ENCODE results near the gene S1PR4. TPM values are rescaled to one million over a fixed set of nuclear protein-coding genes. Genes with fewer than 3 reads are reported as not detected.

S1PR4 gene
- 10 to 100 TPM; 32.7 to 34.0 TPM for total RNA-seq

- POLR2A ChIA-PET: no interaction called here
These were observed at the start of gene S1PR4 for GRCh38 chr19:3178377-3178972. TSS of gene S1PR4 (plus strand) at chr19:3178769. CDS start at chr19:3178793, 24 bp downstream.

GRCh38 chr19:3129112-3129511 is 49.5 kb upstream of the S1PR4 start:
- CTCF ChIA-PET: interaction anchor here (1.2 to 7.6 kb wide), 13 partner anchors 11 to 179 kb away, joined by 4 to 59 read pairs (median 6); no protein-coding TSS in a partner anchor
- Mint-ChIP-seq H3K27ac (peak overlapping the region; percentile 42), H3K36me3 (no peaks in the 10 kb centered on the region), H3K4me3 (no peak overlapping the region), H3K4me1 (ENCODE audit: low read depth) (peaks cover 25% of the 10 kb centered on the region), H3K9me3 (no peaks in the 10 kb centered on the region), H3K27me3 (no peaks in the 10 kb centered on the region)
- intact Hi-C loops (cut with micrococcal nuclease): loop anchor here (1.0 kb wide), 1 partner anchor 34 kb away; no protein-coding TSS in a partner anchor
- no peak for DNase-seq
- POLR2A ChIA-PET: interaction anchor here (0.6 kb wide), 1 partner anchor 48 kb away, joined by 3 read pairs; no protein-coding TSS in a partner anchor

More at GRCh38 chr19:3178377-3178972, at the start of gene S1PR4:
- peak; percentile 78 for DNase-seq
- H3K4me1 Mint-ChIP-seq (ENCODE audit: low read depth): peaks cover 31% of the 10 kb centered on the region
- peaks cover 26% of the 10 kb centered on the region for H3K36me3 Mint-ChIP-seq
- intact Hi-C loops (cut with micrococcal nuclease): loop anchor here (2.0 kb wide), 1 partner anchor 46 kb away; no protein-coding TSS in a partner anchor
- H3K4me3 Mint-ChIP-seq: peak within 1 kb of the TSS; percentile 98
- no peaks in the 10 kb centered on the region for H3K27me3 Mint-ChIP-seq
- H3K9me3 Mint-ChIP-seq: no peaks in the 10 kb centered on the region
- H3K27ac Mint-ChIP-seq: peak within 1 kb of the TSS; percentile 97
- CTCF ChIA-PET: no interaction called here

GRCh38 chr19:3131168-3131567 is 47.4 kb upstream of the S1PR4 start:
- DNase-seq: no peak
- H3K27ac Mint-ChIP-seq: no peak overlapping the region
- no peaks in the 10 kb centered on the region for H3K27me3 Mint-ChIP-seq
- H3K9me3 Mint-ChIP-seq: no peaks in the 10 kb centered on the region
- H3K4me1 Mint-ChIP-seq (ENCODE audit: low read depth): peaks cover 29% of the 10 kb centered on the region
- H3K4me3 Mint-ChIP-seq: no peak overlapping the region
- CTCF ChIA-PET: interaction anchor here (0.8 to 7.6 kb wide), 8 partner anchors 9 to 56 kb away, joined by 3 to 59 read pairs (median 19); no protein-coding TSS in a partner anchor
- intact Hi-C loops (cut with micrococcal nuclease): no loop called here
- POLR2A ChIA-PET: no interaction called here
- H3K36me3 Mint-ChIP-seq: no peaks in the 10 kb centered on the region

- POLR2A ChIA-PET: interaction anchor here (1.2 to 1.3 kb wide), 2 partner anchors 9 to 10 kb away, joined by 3 to 4 read pairs; no protein-coding TSS in a partner anchor
These were observed 45.4 kb upstream of the S1PR4 start for GRCh38 chr19:3132971-3133792.

GRCh38 chr19:3133793-3134116 is 44.8 kb upstream of the S1PR4 start:
- no peaks in the 10 kb centered on the region for H3K9me3 Mint-ChIP-seq
- DNase-seq: no peak
- no peaks in the 10 kb centered on the region for H3K27me3 Mint-ChIP-seq
- intact Hi-C loops (cut with micrococcal nuclease): loop anchor here (1.0 to 2.0 kb wide), 3 partner anchors 9 to 45 kb away; partner anchors contain the start of gene S1PR4
- H3K27ac Mint-ChIP-seq: peak overlapping the region; percentile 85
- H3K36me3 Mint-ChIP-seq: peaks cover 4% of the 10 kb centered on the region
- ChIA-PET POLR2A (interaction anchor here (1.3 kb wide), 1 partner anchor 8 kb away, joined by 3 read pairs; no protein-coding TSS in a partner anchor), CTCF (interaction anchor here (1.0 to 4.5 kb wide), 4 partner anchors 10 to 28 kb away, joined by 4 to 24 read pairs (median 6); no protein-coding TSS in a partner anchor)
- peaks cover 34% of the 10 kb centered on the region for H3K4me1 Mint-ChIP-seq (ENCODE audit: low read depth)
- peak overlapping the region; percentile 42 for H3K4me3 Mint-ChIP-seq

More at GRCh38 chr19:3132971-3133792, 45.4 kb upstream of the S1PR4 start:
- intact Hi-C loops (cut with micrococcal nuclease): loop anchor here (1.0 to 2.0 kb wide), 3 partner anchors 9 to 46 kb away; partner anchors contain the start of gene S1PR4
- peak overlapping the region; percentile 42 for H3K4me3 Mint-ChIP-seq
- peak overlapping the region; percentile 85 for H3K27ac Mint-ChIP-seq
- H3K4me1 Mint-ChIP-seq (ENCODE audit: low read depth): peaks cover 34% of the 10 kb centered on the region
- no peaks in the 10 kb centered on the region for H3K9me3 Mint-ChIP-seq
- no peaks in the 10 kb centered on the region for H3K27me3 Mint-ChIP-seq
- H3K36me3 Mint-ChIP-seq: peaks cover 4% of the 10 kb centered on the region
- CTCF ChIA-PET: interaction anchor here (1.0 to 4.5 kb wide), 5 partner anchors 10 to 29 kb away, joined by 4 to 24 read pairs (median 4); no protein-coding TSS in a partner anchor
- DNase-seq: peak; percentile 95

GRCh38 chr19:3135961-3136683 is 42.4 kb upstream of the S1PR4 start, which contains the start of gene GNA15:
TSS of gene GNA15 (plus strand) at chr19:3136033. CDS start at chr19:3136451, 418 bp downstream.
- intact Hi-C loops (cut with micrococcal nuclease): no loop called here
- no peaks in the 10 kb centered on the region for H3K9me3 Mint-ChIP-seq
- peaks cover 13% of the 10 kb centered on the region for H3K36me3 Mint-ChIP-seq
- ChIA-PET CTCF (interaction anchor here (0.7 to 8.4 kb wide), 8 partner anchors 8 to 41 kb away, joined by 3 to 59 read pairs (median 4); no protein-coding TSS in a partner anchor), POLR2A (no interaction called here)
- H3K4me3 Mint-ChIP-seq: peak within 1 kb of the TSS; percentile 80
- H3K4me1 Mint-ChIP-seq (ENCODE audit: low read depth): peaks cover 41% of the 10 kb centered on the region
- H3K27me3 Mint-ChIP-seq: no peaks in the 10 kb centered on the region
- H3K27ac Mint-ChIP-seq: peak within 1 kb of the TSS; percentile 69
- peak; percentile 80 for DNase-seq

- no peaks in the 10 kb centered on the region for H3K27me3 Mint-ChIP-seq
- peaks cover 13% of the 10 kb centered on the region for H3K36me3 Mint-ChIP-seq
- H3K4me1 Mint-ChIP-seq (ENCODE audit: low read depth): peaks cover 46% of the 10 kb centered on the region
- peak overlapping the region; percentile 69 for H3K27ac Mint-ChIP-seq
- intact Hi-C loops (cut with micrococcal nuclease): no loop called here
- POLR2A ChIA-PET: no interaction called here
- CTCF ChIA-PET: interaction anchor here (0.7 to 8.4 kb wide), 4 partner anchors 8 to 40 kb away, joined by 3 to 59 read pairs (median 8); no protein-coding TSS in a partner anchor
- no peak for DNase-seq
- no peaks in the 10 kb centered on the region for H3K9me3 Mint-ChIP-seq
- H3K4me3 Mint-ChIP-seq: peak overlapping the region; percentile 80
These were observed 41.9 kb upstream of the S1PR4 start for GRCh38 chr19:3136684-3137055.

GRCh38 chr19:3137119-3137518 is 41.5 kb upstream of the S1PR4 start:
- CTCF ChIA-PET: interaction anchor here (0.7 to 8.4 kb wide), 4 partner anchors 9 to 40 kb away, joined by 3 to 59 read pairs (median 8); no protein-coding TSS in a partner anchor

GRCh38 chr19:3138268-3138667 is 40.3 kb upstream of the S1PR4 start:
- H3K27ac Mint-ChIP-seq: no peak overlapping the region
- no peak for DNase-seq
- peaks cover 50% of the 10 kb centered on the region for H3K4me1 Mint-ChIP-seq (ENCODE audit: low read depth)
- no peak overlapping the region for H3K4me3 Mint-ChIP-seq
- intact Hi-C loops (cut with micrococcal nuclease): no loop called here
- H3K9me3 Mint-ChIP-seq: no peaks in the 10 kb centered on the region
- ChIA-PET CTCF (interaction anchor here (1.0 to 8.4 kb wide), 3 partner anchors 9 to 29 kb away, joined by 5 to 59 read pairs (median 13); no protein-coding TSS in a partner anchor), POLR2A (no interaction called here)
- no peaks in the 10 kb centered on the region for H3K27me3 Mint-ChIP-seq
- peaks cover 16% of the 10 kb centered on the region for H3K36me3 Mint-ChIP-seq

More at GRCh38 chr19:3137119-3137518, 41.5 kb upstream of the S1PR4 start:
- H3K27ac Mint-ChIP-seq: peak overlapping the region; percentile 69
- intact Hi-C loops (cut with micrococcal nuclease): no loop called here
- POLR2A ChIA-PET: no interaction called here
- H3K4me3 Mint-ChIP-seq: peak overlapping the region; percentile 80
- no peak for DNase-seq
- H3K9me3 Mint-ChIP-seq: no peaks in the 10 kb centered on the region
- H3K27me3 Mint-ChIP-seq: no peaks in the 10 kb centered on the region
- H3K36me3 Mint-ChIP-seq: peaks cover 13% of the 10 kb centered on the region
- peaks cover 50% of the 10 kb centered on the region for H3K4me1 Mint-ChIP-seq (ENCODE audit: low read depth)

GRCh38 chr19:3140667-3141038 is 37.9 kb upstream of the S1PR4 start:
- peak overlapping the region; percentile 57 for H3K27ac Mint-ChIP-seq
- H3K36me3 Mint-ChIP-seq: peaks cover 16% of the 10 kb centered on the region
- CTCF ChIA-PET: interaction anchor here (1.3 to 8.4 kb wide), 2 partner anchors 12 to 37 kb away, joined by 5 to 59 read pairs; no protein-coding TSS in a partner anchor
- DNase-seq: peak; percentile 38
- POLR2A ChIA-PET: interaction anchor here (1.0 kb wide), 1 partner anchor 9 kb away, joined by 3 read pairs; no protein-coding TSS in a partner anchor
- H3K4me3 Mint-ChIP-seq: peak overlapping the region; percentile 27
- H3K27me3 Mint-ChIP-seq: no peaks in the 10 kb centered on the region
- peaks cover 36% of the 10 kb centered on the region for H3K4me1 Mint-ChIP-seq (ENCODE audit: low read depth)
- intact Hi-C loops (cut with micrococcal nuclease): loop anchor here (2.0 kb wide), 1 partner anchor 14 kb away; no protein-coding TSS in a partner anchor
- H3K9me3 Mint-ChIP-seq: no peaks in the 10 kb centered on the region

- peak overlapping the region; percentile 57 for H3K27ac Mint-ChIP-seq
- POLR2A ChIA-PET: interaction anchor here (0.7 to 1.0 kb wide), 2 partner anchors 9 to 22 kb away, joined by 3 read pairs; no protein-coding TSS in a partner anchor
- DNase-seq: peak; percentile 77
- no peaks in the 10 kb centered on the region for H3K27me3 Mint-ChIP-seq
- H3K36me3 Mint-ChIP-seq: peaks cover 18% of the 10 kb centered on the region
- intact Hi-C loops (cut with micrococcal nuclease): loop anchor here (1.0 kb wide), 1 partner anchor 9 kb away; no protein-coding TSS in a partner anchor
- CTCF ChIA-PET: interaction anchor here (0.9 to 8.4 kb wide), 3 partner anchors 14 to 66 kb away, joined by 3 to 59 read pairs (median 10); no protein-coding TSS in a partner anchor
- peaks cover 38% of the 10 kb centered on the region for H3K4me1 Mint-ChIP-seq (ENCODE audit: low read depth)
- no peaks in the 10 kb centered on the region for H3K9me3 Mint-ChIP-seq
- H3K4me3 Mint-ChIP-seq: peak overlapping the region; percentile 23
These were observed 36.3 kb upstream of the S1PR4 start for GRCh38 chr19:3142292-3142670.

Measured in activated CD4-positive, alpha-beta memory T cell treated with anti-CD3 and anti-CD28 coated beads for 36 hours (primary cell).